HS-5 (cell line): ENCODE results near the gene SMAD2.

Source experiments
- DNase-seq: peaks from one replicate; pipeline ENCODE4 v3.0.0-alpha.2; 2012; ENCODE audit warnings: low read depth

Gene SMAD2

DNA sequence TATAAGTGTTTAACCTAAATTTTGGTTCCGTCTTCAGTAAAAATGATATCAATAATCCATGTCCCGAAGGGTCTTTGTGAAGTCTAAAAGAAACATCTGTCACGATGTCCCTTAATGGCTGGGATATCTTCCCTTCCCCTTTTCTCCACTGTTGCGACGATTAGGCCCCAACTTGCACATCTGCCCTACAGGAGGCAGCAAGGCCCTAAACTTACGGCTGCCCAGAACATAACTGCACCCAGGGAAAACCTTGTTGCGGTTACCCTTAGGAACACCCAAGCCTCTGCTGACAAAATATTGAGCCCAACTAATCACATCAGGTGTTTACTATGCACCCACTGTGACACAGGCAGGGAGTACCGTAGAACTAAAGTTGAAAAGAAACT lies 1.3 kb upstream of the SMAD2 start:
- peak; percentile 14 for DNase-seq

DNA sequence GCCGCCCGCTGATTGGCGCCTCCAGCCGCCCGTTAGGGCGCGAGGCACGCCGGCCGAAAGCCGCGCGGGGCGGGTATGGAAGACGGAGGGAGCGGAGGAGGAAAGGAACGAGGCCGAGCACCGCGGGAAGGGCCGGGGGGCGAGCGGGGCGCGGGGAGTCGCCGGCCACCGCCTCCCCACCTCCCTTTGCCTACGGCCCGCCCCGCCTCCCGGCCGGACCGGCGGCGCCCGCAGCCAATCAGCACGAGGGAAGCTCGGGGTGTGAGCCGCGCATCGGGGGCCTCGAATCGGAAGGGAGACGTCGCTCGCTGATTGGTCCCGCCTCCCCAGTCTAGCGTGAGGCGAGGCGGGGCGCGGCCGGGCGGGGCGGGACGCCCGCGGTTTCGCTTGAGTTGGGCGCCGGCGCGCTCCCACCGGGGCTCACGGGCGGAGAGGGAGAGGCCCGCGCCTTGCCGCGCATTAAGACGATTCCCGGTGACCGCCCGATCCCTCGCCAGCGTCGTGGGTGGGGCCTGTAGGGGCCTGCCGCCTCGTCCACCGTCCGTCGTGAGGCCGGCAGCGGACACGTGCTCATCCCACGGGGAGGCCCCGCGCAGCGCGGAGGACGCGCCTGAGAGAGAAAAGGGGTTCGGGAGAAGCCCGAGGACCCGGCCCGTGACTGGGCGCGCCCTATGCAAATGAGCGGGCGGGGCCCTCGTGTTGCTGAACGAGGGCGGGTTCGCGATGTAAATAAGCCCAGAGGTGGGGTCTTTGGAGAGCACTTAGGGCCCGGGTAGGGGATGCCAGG lies 665 bp upstream of the SMAD2 start:
- DNase-seq, result peak; percentile 51

DNA sequence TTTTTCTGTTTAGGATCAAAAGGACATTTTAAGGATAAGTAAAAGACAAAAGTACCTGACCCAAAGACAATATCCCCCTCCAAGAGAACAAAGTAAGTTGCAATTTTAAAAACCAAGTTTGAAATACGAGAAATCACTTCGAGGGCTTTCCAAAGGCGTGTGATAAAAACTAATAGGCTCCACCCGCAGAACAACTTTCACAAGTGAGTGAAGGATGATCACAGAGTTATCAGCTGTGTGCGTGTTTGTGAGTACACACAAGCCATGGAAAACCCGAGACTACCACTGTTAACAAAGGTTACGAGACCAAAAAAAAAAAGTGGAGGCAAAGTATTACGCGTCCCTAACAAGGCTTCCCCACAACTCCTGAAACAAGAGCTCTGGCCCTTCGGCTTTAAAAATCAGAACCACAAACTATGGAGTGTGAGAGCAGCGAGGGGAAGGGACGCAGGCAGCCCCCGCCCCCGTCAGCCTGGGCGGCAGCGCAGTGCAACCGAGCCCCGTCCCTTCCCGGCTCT lies 719 bp downstream of the SMAD2 start:
- DNase-seq, result no peak

DNA sequence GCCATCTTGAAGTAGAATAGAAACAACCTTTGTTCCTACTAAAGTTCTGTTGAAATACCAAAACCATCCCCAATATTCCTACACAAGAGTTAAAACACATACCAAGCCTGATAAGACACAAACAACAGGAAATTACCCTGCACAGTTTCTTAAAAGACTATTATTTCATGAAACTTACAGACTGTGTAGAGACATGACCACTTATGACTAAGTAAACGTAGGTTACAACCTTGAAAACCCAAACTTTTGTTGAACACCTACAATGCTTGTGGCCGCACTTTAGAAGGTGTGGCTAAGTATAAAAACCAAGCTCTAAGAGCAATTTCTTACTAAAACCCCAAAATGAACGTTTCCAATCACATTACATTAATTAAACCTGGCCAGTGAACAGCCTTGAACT lies 2.0 kb downstream of the SMAD2 start:
- no peak for DNase-seq

DNA sequence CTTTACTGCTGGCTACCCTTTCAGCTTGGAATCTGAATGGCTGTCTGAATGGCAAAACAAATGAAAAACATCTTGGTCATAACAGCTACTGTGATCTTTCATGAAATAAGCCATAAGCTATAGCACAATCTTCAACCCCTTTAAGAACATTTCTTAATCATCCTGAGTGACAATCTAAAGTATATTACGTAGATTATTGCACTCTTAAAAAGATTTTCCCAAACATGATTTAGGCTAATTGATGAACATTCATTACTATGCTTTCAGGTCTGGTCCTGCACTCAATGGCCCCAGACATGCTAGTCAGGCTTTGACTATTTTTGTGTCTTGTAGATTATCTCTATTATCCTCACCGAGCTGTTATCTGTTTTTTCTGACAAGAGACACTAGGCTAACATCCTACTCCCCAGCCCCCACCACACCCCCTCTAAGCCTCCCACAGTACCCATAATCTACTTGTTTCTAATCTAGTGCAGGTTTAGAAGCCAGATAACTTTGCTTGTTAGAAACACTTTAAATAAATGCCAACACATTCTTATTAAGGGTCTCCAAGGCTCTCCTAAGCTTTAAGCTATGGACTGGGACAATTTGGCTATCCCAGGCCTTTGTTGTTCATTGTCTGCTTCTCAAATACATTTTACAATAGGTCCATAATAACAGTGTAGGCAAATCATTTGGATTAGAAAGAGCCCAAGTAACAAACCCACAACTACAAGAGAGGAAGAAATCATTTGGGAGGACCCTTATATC lies 4.2 kb downstream of the SMAD2 start:
- DNase-seq, result no peak

DNA sequence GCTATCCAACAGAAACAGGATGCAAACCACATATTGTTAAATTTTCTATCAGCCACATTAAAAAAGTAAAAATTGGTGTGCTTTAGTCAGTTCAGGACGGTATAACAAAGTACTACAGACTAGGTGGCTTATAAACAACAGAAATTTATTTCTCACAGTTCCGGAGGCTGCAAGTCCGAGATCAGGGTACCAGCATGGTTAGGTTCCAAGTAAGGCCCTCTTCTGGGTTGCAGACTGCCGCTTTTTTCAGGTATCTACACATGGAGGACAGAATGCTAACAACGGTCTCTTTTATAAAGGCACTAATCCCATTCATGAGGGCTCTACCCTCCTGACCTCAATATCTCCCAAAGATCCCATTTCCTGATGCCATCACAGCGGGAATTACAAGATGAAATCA lies 10.5 kb downstream of the SMAD2 start:
- DNase-seq, result no peak

DNA sequence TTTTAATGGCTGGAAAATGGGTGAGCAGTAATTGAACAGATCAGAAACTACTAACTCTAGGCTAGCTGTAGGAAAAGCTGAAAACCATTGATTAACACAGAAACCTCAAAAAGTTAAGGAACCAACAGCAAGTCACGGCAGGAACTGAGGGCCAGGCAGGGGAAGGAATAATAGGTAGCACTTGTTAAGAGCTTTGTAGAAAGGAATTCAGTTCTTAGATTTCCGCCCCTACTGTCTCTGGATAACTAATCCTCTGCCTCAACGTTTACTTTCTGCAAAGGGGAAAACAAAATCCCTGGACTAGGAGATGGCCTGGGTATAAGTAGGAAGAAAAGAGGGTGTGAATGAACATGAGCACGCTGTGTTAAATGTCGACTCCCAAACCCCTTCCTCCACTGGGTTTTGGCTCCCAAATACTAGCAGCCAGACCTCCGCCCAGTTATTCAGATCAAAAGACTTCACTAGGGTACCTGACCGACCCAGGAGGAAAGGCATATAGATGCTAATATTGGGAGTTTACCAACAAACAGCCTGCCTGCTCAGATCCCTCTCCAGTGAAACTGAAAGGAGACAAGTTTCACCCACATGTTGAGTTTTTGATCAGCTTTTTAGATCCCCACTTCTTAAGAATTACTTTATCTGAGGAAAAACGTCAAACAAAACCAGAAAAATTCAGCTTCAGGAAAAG lies 12.4 kb downstream of the SMAD2 start:
- no peak for DNase-seq

DNA sequence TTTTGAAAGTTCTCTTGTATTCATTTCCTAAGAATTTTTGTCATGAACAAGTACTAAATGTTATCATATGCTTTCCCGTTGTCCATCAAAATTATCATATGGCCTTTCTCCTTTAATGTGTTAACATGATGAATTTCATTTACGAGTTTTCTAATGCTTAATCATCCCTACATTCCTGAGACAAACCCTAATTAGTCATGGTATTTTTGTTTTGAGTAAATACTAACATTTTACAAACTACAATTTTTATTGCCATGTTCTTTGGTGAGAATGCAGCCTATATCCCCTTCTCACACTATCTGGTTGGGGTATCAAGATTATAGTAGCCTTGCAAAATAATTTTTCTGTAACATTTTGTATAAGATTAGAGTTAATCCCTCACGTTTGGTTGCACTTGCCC lies 14.5 kb downstream of the SMAD2 start:
- DNase-seq, result no peak

DNA sequence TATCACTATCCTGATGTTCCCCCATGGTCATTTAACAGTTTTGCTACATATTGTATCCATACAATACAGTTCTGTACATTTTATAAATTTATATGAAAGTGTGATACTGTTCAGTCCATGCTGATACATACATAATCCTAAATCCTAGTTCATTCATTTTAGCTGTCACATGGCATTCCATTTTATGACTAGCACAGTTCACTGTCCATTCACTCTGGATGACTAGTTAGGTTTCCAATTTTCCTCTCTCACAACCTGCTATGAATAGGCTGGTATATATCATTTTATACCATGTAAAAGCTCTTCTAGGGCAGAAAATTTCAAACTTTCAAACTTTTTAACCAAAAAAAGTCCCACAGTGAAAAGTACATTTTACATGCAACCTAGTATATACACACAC lies 15.2 kb downstream of the SMAD2 start:
- no peak for DNase-seq

DNA sequence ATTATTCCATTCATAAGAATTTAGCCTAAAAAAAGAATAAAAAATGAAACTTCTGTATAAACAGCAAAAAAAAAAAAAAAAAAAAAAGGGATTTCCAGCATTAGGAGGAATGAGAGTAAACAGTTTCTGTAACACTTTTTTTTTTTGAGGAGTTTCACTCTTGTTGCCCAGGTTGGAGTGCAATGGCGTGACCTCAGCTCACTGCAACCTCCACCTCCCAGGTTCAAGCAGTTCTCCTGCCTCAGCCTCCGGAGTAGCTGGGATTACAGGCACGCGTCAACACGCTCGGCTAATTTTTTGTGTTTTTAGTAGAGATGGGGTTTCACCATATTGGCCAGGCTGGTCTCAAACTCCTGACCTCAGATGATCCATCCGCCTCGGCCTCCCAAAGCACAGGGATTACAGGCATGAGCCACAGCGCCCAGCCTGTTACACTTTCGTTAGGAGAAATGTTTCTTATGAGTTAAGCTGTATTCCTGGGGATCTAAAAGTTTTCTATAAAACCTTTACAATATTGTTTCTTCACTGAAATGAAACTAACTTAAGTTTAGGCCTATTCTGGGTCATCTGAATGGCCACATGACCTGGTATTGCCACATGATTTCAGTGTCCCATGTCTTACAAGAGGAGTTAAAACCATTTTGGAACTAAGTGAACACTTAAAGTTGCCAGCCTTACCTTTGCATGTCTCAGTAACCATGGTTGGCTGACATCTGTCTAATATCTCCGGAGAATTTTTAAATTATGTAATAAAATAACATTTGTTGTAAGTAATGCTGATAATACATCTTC lies 17.5 kb downstream of the SMAD2 start:
- DNase-seq, result no peak

DNA sequence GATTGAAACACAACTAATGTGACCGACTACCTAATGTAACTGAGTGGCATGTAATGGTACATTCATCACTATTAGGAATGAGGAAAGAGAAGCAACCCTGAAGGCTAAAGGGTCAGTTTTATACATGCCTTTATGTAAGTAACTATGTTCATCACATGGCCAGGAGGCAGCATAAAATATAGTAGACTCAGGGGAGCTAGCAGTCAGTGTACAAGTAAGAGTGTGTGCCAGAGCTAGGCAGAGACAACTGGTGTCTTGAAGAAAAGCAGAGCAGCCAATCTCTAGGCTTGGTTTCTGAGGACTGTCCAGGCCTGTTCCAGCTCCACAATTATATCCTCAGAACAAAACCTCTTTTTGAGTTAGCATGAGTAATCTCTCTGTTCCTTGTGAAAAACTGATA lies 18.1 kb downstream of the SMAD2 start:
- DNase-seq, result no peak

DNA sequence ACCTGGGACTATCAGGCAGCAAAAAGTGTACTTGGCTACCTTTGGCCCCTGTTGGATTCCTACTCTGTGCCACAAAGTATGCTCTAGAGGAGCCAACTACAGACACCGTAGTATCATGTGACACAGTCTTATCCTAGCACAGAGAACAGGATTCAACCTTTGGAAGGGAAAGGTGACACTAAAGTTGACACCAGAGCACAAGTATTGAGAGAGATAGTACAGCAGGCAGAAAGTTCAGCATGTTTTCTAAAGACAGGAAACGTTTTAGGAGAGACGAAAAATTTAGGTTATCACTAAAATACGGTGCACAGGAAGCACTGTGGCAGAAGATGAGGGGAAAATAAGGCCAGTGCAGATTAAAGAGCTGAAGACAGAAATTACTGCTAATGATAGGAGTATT lies 18.6 kb downstream of the SMAD2 start:
- DNase-seq, result no peak

DNA sequence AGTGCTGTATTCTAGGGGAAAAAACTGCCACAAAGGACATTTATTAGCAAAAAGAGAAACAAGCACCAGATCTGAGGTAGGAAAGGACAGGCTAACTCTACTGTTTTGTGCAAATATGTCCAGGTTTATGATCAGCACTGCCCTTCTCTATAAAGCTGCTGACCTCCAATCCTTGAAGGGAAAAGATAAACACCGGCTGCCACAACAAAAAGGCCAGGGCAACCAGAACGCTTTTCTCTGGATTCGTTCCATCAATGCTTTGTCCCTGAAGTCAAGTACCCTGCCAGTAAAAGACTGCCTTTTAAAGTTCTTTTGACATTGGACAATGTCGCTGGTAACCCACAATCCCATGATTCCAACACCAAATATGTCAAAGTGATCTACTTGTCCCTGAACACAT lies 21.0 kb downstream of the SMAD2 start:
- no peak for DNase-seq

DNA sequence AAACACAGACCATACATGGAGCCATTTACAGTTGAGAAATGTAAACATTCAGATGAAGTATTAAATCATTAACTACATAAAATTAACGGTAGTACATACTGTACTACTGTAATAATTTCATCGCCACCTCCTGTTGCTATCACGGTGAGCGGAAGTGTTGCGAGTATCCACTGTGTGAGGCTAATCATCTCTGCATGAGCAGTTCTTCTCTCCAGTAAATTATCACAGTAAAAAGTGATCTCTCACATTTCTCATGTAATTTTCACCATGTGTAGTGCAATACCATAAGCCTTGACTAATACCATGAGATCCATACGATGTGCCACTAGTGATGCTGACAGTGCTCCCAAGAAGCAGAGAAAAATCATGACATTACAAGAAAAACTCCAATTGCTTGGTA lies 21.9 kb downstream of the SMAD2 start:
- DNase-seq, result no peak

DNA sequence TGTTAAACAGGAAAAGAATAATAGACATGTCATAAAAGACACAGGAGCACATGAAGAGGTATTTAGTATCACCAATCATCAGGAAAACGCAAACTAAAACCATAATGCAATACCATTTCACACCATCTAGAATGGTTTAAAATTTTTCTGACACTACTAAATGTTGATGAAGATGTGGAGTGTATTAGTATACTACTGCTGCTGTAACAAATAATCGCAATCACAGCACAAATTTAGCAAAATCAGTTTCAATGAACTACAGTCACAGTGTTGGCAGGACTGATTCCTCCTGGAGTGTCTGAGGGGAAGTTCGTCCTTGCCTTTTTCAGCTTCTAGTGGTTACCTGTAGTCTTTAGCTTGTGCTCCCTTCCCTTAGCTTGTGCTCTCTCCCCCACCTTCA lies 24.1 kb downstream of the SMAD2 start:
- no peak for DNase-seq

DNA sequence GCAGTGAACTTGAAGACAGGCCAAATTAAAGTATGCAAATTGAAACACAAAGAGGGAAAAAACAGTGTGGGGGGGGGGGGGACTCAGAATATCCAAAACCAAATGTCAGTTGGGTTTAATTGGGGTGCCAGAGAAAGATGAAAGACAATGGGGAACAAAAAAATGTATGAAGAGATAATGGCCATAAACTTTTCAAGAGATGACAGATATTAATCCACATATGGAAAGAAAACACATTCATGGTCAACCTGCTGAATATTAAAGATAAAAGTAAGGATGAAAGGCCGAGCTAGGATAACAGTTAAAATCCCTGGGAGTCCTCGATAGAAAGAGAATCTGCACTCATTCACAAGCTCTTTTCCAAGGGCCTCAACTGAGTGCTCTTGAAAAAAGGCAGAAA lies 26.6 kb downstream of the SMAD2 start:
- DNase-seq, result no peak

DNA sequence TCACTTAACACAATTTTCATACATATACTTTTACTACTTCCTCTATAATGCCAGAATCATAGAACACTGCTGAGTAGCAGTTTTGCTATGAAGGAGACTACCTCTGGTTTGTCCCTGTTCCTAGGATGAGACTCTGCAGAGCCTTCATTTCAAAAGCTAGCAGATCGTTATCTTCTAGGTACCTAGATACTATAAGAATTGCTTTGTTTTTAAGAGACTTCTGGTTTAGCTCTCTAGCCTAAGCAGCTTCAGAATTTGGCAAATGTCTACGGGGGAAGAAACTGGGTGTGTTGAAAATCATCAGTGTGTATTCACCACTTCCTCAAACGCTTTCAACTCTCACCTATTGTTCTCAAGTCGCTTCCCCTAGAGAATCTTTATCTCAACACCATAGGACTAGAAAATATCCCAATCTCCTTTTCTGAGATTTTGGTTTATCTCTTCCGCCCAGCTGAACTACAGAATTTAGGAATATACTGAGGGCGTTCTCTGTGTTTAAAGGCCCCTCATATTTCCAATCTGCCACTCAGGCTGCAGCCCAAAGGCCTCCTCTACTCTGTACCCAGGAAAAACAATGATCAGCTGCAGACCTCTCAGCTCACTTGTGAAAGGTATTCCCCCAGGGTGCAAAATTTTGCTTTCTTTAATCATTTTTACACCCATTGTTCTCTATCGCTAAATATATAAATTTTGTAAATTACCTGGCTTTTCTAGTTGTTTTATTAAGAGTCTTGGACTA lies 28.7 kb downstream of the SMAD2 start:
- DNase-seq, result no peak

DNA sequence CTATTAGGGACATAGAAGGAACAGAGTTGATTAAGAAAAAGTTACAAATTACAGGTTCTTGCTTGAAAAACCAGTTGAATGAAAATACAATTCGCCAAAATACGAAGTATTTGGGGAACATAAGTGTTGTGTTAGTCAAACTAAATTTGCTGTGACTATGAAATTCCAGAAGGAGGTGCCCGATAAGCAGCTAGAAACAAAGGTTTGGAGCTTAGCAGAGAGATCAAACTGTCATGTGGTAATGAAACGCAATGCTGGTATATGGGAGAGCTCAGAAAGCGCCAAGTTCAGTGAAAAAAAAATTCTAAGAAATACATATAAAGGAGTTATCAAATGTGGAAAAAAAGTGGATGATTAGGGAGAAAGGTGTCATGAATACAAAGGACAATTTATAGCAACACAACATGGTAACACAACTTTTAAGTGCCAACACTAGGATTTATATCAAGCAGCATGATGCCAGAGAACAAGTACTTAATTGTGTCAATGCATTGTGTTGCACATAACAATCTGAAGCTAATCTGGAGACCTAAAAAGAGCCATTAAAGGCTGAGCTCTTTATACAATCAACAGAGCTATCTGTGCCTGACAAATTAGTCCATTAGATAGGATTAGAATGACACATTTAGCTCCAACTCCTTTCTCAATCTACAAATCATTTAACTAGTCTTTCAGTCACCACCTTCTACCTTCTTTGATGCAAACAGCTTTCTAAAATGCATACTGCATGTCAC lies 31.2 kb downstream of the SMAD2 start:
- DNase-seq, result no peak

DNA sequence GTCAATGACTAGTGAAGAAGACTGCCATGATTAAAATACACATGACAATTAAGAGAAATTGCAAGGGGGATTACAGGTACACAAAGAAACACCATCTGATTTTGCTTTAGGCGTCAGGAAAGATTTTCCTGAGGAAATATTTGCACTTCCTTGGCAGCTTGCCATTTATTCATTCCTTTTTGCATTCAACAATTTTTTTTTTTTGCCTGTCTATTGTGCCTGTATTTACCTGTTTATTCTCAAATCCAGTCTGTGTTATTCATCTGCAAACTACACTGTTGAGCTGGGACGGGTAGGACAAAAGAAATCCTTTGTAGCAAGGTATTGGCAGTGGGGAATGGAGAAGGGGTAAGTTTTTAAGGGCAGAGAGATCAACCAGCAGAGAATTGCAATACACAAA lies 31.8 kb downstream of the SMAD2 start:
- no peak for DNase-seq

DNA sequence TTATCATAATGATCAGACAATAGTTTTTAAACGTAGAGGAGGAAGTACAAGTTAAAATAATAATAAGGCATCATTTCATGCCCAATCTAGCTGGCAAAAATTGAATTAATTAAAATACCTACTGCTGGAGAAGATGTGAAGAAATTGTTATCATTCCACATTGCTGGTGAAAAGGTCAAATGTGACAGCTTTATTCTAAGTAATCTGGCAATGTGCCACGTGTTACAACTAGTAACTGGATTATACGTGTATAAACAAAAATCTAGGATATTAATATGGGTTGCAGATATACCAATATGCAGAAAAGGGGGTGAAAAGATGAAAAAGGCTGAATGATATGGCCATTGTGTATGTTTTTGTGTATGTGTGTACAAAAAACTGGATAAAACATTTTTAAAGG lies 32.4 kb downstream of the SMAD2 start:
- DNase-seq, result no peak
